Measurements from ENCODE around the gene TCEAL7. TPM values are rescaled to one million over a fixed set of nuclear protein-coding genes. Genes with fewer than 3 reads are reported as not detected.
A peak's percentile ranks its signal among the peaks of the same experiment; 100 is the strongest.

Gene TCEAL7
- total RNA-seq, 1 experiment from 2014 or later, result not detected

- no peak for DNase-seq (ENCODE audit: low read depth)
- in situ Hi-C loops (cut with HindIII; ENCODE audit: low pct_unique_long_range_greater_than_20kb, low sequenced_read_pairs), result no loop called here
Measured at GRCh38 chrX:103361798-103362197, 31.8 kb downstream of the TCEAL7 start.

GRCh38 chrX:103362474-103362873 is 32.4 kb downstream of the TCEAL7 start:
- in situ Hi-C loops (cut with HindIII; ENCODE audit: low pct_unique_long_range_greater_than_20kb, low sequenced_read_pairs), result no loop called here
- peak; percentile 46 for DNase-seq (ENCODE audit: low read depth)

- DNase-seq (ENCODE audit: low read depth), result no peak
- in situ Hi-C loops (cut with HindIII; ENCODE audit: low pct_unique_long_range_greater_than_20kb, low sequenced_read_pairs), result no loop called here
Measured at GRCh38 chrX:103363046-103363445, 33.0 kb downstream of the TCEAL7 start.

GRCh38 chrX:103367502-103367901 is 37.5 kb downstream of the TCEAL7 start:
- DNase-seq (ENCODE audit: low read depth), result no peak
- in situ Hi-C loops (cut with HindIII; ENCODE audit: low pct_unique_long_range_greater_than_20kb, low sequenced_read_pairs), result no loop called here

GRCh38 chrX:103369479-103369878 is 39.4 kb downstream of the TCEAL7 start:
- DNase-seq (ENCODE audit: low read depth), result no peak
- in situ Hi-C loops (cut with HindIII; ENCODE audit: low pct_unique_long_range_greater_than_20kb, low sequenced_read_pairs), result no loop called here

GRCh38 chrX:103372886-103373285 is 42.8 kb downstream of the TCEAL7 start:
- in situ Hi-C loops (cut with HindIII; ENCODE audit: low pct_unique_long_range_greater_than_20kb, low sequenced_read_pairs), result no loop called here

GRCh38 chrX:103373581-103373980 is 43.5 kb downstream of the TCEAL7 start:
- no peak for DNase-seq (ENCODE audit: low read depth)
- in situ Hi-C loops (cut with HindIII; ENCODE audit: low pct_unique_long_range_greater_than_20kb, low sequenced_read_pairs), result no loop called here

More at GRCh38 chrX:103372886-103373285, 42.8 kb downstream of the TCEAL7 start:
- no peak for DNase-seq (ENCODE audit: low read depth)

- in situ Hi-C loops (cut with HindIII; ENCODE audit: low pct_unique_long_range_greater_than_20kb, low sequenced_read_pairs), result no loop called here
- peak; percentile 83 for DNase-seq (ENCODE audit: low read depth)
Measured at GRCh38 chrX:103376118-103376978, 46.3 kb downstream of the TCEAL7 start, which contains the start of gene BEX3. Gene BEX3 (plus strand): TSS chrX:103376538. CDS start chrX:103377522, 984 bp downstream.

- DNase-seq (ENCODE audit: low read depth), result peak; percentile 22
Measured at GRCh38 chrX:103376979-103377324, 46.9 kb downstream of the TCEAL7 start.

GRCh38 chrX:103378990-103379389 is 49.0 kb downstream of the TCEAL7 start:
- no peak for DNase-seq (ENCODE audit: low read depth)
- in situ Hi-C loops (cut with HindIII; ENCODE audit: low pct_unique_long_range_greater_than_20kb, low sequenced_read_pairs), result no loop called here

More at GRCh38 chrX:103376979-103377324, 46.9 kb downstream of the TCEAL7 start:
- in situ Hi-C loops (cut with HindIII; ENCODE audit: low pct_unique_long_range_greater_than_20kb, low sequenced_read_pairs), result no loop called here

Other genes with a start within 250 kb of the TCEAL7 start
- gene NXF3, start 237.1 kb upstream of the TCEAL7 start, total RNA-seq (2014; rRNA removed; shearing (Covaris generic); ENCODE audit: low replicate concordance), result not detected in 2 replicates
- gene BEX4, start 115.1 kb upstream of the TCEAL7 start, total RNA-seq (2014; rRNA removed; shearing (Covaris generic); ENCODE audit: low replicate concordance), result 13.1 and 24.1 TPM in 2 replicates
- 111 and 123 TPM in 2 replicates for gene TCEAL8, start 75.1 kb upstream of the TCEAL7 start, total RNA-seq (2014; rRNA removed; shearing (Covaris generic); ENCODE audit: low replicate concordance)
- not detected in 2 replicates for gene TCEAL5, start 53.5 kb upstream of the TCEAL7 start, total RNA-seq (2014; rRNA removed; shearing (Covaris generic); ENCODE audit: low replicate concordance)
- gene BEX2, start 19.2 kb upstream of the TCEAL7 start, total RNA-seq (2014; rRNA removed; shearing (Covaris generic); ENCODE audit: low replicate concordance), result 12.2 and 15.0 TPM in 2 replicates
- 52.9 and 53.6 TPM in 2 replicates for gene TCEAL9, start 26.3 kb downstream of the TCEAL7 start, total RNA-seq (2014; rRNA removed; shearing (Covaris generic); ENCODE audit: low replicate concordance)
- 289 and 328 TPM in 2 replicates for gene BEX3, start 46.3 kb downstream of the TCEAL7 start, total RNA-seq (2014; rRNA removed; shearing (Covaris generic); ENCODE audit: low replicate concordance)
- gene RAB40A, start 189.2 kb downstream of the TCEAL7 start, total RNA-seq (2014; rRNA removed; shearing (Covaris generic); ENCODE audit: low replicate concordance), result not detected in 2 replicates